HG03575 (cell line): Measurements from ENCODE around the gene SUFU.

ENCODE experiments used
- ATAC-seq: cut with Tn5 transposase; IDR thresholded peaks from one replicate; pipeline ENCODE4 v1.9.1; 2021; ENCODE audit not compliant: unreplicated experiment, insufficient number of reproducible peaks, low FRiP score; ENCODE audit errors: extremely low read depth

The SUFU gene

DNA sequence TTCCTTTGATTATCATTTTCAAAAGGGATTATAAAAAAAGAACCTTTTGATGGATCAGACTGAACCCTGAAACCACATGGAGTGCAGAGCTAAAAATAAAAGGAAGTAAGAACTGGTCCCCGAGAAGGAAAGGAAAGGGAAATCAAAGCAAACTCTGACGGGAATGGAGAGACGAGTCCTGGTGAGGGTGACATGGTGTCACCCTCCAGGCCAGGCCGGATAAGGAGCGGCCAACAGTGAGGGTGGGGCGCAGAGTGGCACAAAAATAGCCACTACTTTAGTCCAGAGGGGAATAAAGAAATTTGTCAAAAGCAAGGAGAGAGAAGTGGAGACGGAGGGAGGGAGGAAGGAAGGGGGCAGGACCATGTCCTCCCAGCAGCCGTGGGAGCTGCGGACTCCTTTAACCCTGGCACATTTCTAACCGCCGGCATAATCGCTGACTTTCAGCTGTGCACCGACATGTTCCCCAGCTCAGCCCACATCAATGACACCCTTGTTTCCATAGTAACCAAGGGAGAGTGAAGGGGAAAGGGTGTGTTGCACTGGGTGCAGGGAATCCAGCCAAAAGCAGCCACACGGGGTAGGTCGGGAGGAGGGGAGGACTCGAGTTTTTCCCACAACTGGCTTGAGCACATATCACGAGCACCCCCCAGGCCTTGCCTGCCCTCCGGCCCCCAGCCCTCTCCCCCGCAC, 170.2 kb downstream of the SUFU start:
- ATAC-seq = no peak

DNA sequence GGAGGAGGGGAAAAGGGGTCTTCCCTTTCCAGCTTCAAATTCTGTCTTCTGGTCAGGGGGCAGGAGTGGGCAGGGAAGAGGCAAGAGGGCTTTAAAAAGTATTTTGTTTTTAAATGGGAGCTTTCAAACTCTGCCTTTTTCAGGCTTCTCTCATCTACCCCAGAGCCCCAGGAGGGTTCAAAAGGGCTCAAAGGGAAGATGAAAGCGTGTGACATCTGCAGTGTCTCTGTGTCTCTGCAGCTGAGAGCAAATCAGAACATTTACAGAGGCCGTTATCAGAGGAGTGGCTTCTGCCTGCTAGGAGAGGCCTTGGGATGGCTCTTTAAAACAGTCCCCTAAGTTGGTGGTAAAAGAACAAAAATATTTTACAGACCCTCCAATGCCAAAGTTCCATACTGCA, 170.8 kb downstream of the SUFU start:
- ATAC-seq = no peak

DNA sequence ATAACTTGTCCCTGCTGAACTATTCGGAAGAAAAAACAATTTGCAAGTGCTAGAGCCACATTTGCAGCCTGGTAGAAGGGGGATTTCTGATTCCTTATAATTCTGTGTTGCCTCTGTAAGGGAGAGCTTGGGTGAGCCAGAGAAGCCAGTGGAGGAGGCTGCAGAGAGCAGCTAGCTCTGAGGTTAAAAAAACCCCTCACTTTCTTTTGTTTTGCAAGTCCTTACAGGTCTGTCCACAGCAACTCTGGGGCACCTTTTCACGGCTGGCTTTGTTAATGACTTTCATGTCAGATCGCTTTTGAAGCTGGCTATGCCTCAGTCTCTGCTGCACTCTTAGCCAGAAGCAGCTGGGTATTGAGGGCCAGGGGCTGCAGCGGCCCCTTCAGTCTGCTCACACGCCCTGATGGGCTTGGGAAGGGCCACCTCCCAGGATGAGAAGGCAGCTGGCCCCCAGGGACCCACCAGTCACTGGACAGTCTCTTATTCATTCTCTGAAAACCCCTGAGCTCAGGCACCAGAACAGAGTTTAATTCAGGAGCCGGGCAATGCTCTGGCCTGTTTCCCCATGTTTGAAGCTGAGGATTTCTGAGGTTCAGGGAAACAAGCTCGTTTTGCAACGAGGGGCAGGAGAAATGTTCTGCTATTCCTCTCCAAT, 171.4 kb downstream of the SUFU start:
- ATAC-seq = no peak

DNA sequence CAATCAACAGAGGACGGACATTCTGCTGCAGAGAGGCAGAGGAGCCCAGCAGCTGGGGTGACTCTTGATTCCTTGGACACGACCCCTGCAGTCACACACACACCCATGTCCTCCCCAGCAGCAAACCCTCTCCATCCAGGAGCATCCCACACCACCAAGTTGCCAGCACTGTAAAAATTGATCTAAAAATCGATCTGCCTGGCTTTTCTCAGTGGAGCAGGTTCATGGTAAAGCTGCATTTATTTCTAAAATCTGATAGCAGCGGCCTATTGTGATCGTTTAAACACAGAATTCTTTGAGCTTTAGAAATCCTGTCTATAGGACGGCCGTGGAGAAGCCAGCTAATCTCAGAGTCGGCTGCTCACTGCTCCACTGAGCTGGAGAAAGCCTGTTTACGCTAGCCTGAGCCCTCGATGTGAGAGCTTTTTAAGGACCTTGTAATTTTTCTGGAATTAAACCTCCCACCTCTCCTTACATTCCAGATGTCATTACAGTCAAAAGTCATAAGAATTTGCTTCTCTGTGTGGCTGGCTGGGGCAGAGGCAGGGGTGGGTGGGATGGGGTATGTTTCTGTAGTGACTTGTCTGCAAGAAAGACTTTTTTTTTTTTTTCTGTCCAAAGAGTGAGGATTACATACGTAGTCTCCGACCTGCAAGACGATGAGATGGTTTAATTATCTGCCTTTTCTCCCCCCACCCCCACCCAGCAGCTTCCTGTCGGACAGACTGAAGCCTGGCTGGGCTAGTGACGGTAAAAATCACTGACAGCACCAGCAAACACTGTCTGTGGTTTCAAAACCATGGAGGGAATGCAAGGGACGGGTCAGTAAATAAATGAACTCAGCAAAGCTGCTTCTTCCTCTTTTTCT, 172.1 kb downstream of the SUFU start:
- no peak for ATAC-seq

DNA sequence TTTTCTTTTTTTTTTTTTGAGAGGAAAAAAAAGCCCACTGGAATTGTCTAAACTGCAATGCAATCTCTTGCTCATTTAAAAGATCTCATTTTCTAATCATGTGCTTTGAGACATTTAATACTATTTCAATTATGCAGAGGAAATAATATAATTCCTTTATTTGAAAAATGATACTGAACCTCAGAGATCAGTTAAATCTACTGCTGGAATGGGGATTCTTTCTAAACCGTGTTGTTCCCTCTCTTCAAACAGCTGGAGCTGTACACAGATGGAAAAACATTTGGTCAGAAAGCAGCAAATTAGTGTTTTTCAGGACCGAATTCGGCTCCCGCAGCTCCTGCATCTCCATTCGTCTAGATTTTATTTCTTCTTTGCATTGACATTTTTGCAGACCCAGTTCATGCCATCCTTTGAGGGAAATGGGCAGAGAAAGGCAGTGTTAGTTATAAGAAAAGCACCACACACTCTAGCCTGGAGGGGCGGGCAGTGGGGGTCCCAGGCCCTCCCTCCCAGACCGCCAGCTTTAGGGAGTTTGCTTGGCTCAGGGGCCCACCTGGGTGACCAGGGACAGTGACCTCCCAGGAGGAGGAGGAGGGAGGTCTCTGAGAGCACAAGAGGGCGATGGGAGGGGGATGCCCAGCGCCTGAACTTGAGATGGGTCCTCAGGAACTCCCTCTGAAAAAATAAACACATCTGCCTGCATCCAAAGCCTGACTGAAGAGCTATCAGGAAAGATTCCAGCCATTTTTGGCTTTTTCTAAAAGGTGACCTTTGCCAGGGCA, 173.0 kb downstream of the SUFU start:
- no peak for ATAC-seq

DNA sequence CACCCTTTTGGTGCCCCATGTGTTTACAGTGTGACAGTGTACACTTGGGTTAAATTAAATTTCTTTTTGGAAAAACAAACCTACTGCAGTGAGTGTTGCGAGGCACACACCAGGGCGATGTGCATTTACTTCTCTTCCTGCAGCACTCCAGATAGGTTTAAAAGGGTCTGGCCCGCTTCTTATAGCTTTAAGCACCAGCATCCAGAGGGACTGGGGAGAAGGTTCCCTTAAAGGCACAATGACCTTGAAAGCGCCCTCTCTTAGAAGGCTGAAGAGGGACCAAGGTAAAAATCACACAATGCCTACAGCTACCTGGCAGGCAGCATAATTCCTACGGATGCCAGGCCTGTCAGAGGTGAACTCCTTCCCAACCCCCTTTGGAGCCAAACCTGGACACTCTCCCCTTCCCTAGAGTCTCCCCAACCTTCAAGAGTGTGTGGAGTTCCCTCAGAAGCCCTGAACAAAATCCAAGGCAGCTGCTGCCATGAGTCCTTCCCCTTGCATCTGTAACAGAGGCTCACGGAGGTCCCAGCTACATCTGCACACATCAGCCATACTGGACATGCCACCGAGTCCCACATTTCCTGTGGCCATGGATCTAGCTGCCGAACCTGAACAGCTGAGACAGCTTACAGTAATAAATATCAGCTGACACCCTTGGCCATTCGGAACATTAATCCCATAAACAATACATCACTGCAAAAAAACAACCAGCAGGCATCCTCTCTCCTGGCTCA, 173.7 kb downstream of the SUFU start:
- ATAC-seq = no peak

DNA sequence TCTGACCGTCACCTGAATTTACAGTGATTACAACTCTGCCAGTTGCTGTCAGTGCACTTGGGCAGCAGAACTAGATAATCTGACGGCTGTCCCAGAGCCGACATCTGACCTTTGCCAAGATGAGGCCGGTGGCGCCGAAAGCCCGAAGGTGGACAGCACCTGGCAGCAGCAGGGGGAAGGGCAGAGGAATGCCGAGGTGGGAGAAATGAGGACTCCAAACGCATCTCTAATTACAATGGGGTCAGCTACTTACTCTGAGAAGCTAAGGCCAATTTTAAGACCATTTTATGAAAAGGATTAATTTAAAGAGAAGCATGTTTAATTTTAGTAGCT, 174.3 kb downstream of the SUFU start:
- no peak for ATAC-seq

DNA sequence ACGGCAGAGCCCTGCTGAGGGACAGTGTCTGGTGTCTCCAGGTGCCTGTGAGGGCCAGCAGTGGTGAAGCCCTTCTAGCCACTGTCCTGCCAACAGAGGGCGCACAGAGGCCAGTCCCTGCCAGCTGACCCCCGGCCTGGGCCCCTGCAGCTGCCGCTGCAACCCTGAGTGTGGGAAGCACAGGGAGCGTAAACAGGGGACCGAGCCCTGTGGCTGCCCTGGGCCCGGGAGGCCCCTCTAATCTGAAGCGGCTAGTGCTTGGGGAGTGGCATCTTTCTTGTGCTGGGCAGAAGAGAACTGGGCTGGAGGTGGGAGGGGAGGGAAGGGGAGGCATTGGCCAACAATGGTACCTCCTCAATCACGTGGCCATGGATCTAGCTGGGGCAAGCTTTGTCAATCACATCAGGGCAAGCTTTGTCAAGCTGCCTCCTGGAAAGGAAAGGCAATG, 175.1 kb downstream of the SUFU start:
- no peak for ATAC-seq

DNA sequence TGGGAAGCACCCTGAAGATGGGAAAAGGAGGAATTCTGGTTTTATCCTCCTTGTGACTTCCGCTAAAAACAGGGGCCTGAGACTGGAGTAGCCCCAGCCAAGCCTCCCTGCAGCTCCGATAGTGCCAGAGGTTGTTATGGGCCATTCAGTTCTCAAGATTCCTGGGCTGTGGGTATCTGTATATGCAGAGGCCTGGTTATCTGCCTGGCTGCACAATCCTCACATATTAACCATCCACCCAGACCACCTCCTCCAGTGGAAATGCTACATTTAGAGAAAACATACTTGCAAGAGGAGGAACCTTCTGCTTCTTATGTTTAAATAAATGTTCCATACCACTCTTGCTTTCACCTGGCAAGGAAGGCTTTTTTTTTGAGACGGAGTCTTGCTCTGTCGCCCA, 175.8 kb downstream of the SUFU start:
- ATAC-seq = no peak

DNA sequence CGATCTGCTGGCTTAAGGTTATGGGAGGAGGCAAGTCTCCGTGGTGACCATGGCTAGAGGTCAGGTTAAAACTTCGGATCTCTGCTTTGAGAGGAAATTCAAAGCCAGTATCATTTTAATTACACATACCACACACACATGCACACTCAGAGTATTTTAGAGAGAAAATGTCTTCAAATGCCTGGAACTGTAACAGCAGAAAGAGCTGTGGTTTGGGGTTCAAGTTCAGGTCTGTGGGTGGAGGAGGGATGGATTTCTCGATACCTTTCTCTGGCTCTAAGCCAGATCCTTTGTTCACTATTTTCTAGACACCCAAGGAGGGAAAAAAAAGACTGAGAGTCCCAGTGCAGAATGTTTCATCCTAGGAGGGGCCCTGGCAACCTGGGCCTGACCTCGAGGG, 177.9 kb downstream of the SUFU start:
- ATAC-seq = no peak

DNA sequence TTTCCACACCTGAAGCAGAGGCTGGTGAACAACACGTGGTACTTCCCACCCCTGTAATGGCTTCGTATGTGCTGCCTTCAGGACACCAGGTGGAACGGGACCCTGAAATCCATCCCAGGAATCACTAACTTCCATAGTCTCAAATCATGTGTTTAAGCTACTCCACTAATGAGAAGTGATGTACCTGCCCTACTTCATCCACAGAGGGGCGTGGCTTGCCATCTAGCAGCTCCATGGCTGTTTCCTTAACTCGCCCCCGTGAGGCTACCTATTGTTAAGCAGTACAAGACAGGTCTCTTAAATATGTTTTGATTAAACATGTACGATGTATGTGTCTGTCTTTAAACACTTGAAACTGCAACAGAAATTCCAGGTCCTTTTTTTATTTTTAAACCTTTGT, 178.6 kb downstream of the SUFU start:
- no peak for ATAC-seq

DNA sequence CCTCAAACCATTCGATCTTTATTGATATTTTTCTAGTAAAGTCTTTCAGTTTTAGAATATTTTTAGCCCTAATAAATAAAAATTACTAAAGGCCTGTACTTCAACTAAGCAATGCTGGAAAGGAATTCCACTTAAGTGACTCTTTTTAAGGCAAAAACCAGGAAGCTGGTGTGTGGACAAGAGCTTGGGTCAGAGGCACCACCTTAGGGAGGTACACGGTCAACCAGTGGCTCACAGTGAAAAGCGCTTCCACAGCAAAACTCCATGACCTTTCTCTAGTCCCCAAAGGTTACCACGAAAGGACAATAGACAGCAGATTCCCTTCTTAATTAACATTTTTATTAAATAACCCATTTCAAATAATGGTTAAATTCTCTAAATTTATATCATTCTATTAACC, 179.2 kb downstream of the SUFU start:
- no peak for ATAC-seq
